Panc1 (cell line): Measurements from ENCODE around the gene CDC26.

Experiments used
- CTCF ChIP-seq: fragments of 450-650 bp; IDR thresholded peaks from 2 replicates; pipeline ENCODE4 v1.5.1; 2017; ENCODE audit warnings: mild to moderate bottlenecking
- POLR2AphosphoS5 ChIP-seq: IDR thresholded peaks from 2 replicates; pipeline ENCODE4 v1.6.1; 2012; ENCODE audit warnings: mild to moderate bottlenecking, low read depth, low read length, moderate library complexity

GRCh38 chr9:113322671-113323070 is 47.3 kb upstream of the CDC26 start:
- TF ChIP-seq CTCF (no peak), POLR2AphosphoS5 (no peak)
